ENCODE data around the gene HNRNPL. TPM values are rescaled to one million over a fixed set of nuclear protein-coding genes. Genes with fewer than 3 reads are reported as not detected.
"Not testable (repeated sequence)": the region's sequence is repeated elsewhere in the genome, so short reads cannot be mapped to it uniquely, and the experiment has no call there.

Gene HNRNPL
- total RNA-seq, 6 experiments from 2014 or later: 89.5 to 157 (median 102) TPM

DNA sequence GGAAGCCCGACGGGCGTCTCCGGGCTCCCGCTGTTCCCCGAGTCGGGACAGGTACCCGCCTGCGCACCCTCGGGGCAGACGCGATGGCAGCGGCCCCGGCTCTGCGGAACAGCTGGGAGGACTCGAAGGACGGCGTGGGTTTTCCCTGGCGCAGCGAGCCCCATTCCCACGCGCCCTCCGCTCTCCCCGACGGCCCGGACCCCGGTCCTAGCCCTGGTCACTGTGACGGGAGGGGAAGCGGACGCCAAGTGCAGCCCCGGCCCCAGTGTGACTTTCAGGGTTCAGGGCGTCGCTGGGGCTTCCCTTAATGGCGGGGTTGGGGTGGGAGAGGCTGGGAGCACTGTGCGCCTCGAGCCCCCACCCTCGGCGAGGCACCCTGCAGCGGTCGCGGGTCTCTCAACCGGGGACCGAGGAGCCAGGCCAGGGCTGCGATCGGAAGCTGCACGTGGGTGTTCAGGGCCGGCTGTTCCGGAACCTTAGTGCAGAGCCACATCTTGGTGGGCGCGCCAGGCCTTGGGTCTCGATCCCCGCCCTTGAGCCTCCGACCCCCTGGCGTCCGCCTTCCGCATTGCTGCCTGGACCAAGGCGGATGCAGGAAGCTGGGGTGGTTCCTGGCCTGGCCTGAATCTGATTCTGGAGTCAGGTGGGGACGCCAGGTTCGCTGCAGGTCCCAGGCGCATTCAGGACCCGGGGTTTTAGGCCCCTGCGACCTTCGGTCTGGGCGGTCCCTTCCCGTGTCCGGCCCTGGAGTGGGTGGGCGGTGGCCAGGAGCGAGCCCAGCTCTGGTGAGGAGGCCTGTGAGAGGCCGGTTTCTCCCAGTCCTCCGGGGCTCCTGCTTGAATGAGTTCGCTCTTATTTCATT, 57.3 kb downstream of the HNRNPL start:
- intact Hi-C loops (cut with DNase I): no loop called here
- 44% methylated on average over 3 of the region's 71 CpGs for WGBS (ENCODE audit: insufficient coverage, low coverage, low lambda C conversion rate, missing lambda C conversion rate)
- Histone ChIP-seq H3K9me3 (no peaks in the 10 kb centered on the region), H3K36me3 (no peaks in the 10 kb centered on the region), H3K4me1 (no peaks in the 10 kb centered on the region), H3K4me3 (peak overlapping the region in 2 of 3 donors; percentile 7 to 9), H3K27ac (no peak overlapping the region), H3K27me3 (no peaks in the 10 kb centered on the region)
- DNase-seq (peak in 1 of 3 donors; percentile 60), ATAC-seq (peak; percentile 41 to 57 (median 49))
- TF ChIP-seq CTCF (IDR thresholded peaks at IDR 0.05) (peak in 3 of 4 donors; percentile 7 to 32 (median 24)), POLR2A (IDR thresholded peaks at IDR 0.05) (no peak)

DNA sequence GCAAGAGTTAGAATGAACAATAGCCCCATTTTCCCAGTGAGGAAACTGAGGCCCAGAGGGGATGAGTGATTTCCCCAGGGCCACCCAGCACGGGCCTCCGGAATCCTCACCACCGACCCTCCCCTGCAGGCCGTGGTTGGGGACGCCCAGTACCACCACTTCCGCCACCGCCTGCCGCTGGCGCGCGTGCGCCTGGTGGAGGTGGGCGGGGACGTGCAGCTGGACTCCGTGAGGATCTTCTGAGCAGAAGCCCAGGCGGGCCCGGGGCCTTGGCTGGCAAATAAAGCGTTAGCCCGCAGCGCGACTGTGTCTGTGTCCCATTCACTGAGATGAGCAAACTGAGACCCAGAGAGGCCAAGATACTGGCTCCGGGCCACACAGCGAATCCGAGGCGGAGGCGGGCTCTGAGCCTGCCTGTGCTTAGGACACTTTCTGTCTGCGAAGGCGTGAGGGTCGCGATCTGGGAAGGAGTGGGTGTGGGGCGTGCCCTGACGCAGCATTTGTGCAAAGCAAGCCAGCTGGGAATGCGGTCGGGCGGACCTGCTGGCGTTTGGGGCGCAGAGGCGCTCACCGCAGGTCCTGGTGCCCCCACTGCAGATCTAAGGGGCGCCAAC, 58.2 kb downstream of the HNRNPL start:
- intact Hi-C loops (cut with DNase I); H3K36me3 ChIP-seq; H3K4me1 ChIP-seq; H3K27ac ChIP-seq; H3K4me3 ChIP-seq; DNase-seq; H3K27me3 ChIP-seq; H3K9me3 ChIP-seq: not testable (repeated sequence)
- peak; percentile 82 to 89 (median 88) for ATAC-seq
- WGBS (ENCODE audit: insufficient coverage, low coverage, low lambda C conversion rate, missing lambda C conversion rate): no CpG with 5 or more reads among the region's 40 CpGs

GRCh38 chr19:38790507-38791403, 59.0 kb downstream of the HNRNPL start:
- H3K27ac ChIP-seq; DNase-seq; H3K4me3 ChIP-seq; H3K4me1 ChIP-seq; H3K27me3 ChIP-seq; ATAC-seq; H3K9me3 ChIP-seq; H3K36me3 ChIP-seq; intact Hi-C loops (cut with DNase I): not testable (repeated sequence)
- WGBS (ENCODE audit: insufficient coverage, low coverage, low lambda C conversion rate, missing lambda C conversion rate): 80% methylated on average over 10 of the region's 49 CpGs

GRCh38 chr19:38788478-38789243, 61.1 kb downstream of the HNRNPL start, which contains the start of gene LGALS7B:
TSS of gene LGALS7B (plus strand) at chr19:38789200. CDS start at chr19:38789227, 27 bp downstream.
- H3K27me3 ChIP-seq: no peaks in the 10 kb centered on the region
- no peak within 1 kb of the TSS for H3K27ac ChIP-seq
- ATAC-seq (no peak), DNase-seq (peak in 1 of 3 donors; percentile 33)
- WGBS (ENCODE audit: insufficient coverage, low coverage, low lambda C conversion rate, missing lambda C conversion rate): 78% methylated on average over 6 of the region's 17 CpGs
- intact Hi-C loops (cut with DNase I): no loop called here
- H3K36me3 ChIP-seq: no peaks in the 10 kb centered on the region
- H3K4me1 ChIP-seq: peaks cover 0 to 6% (median 0%) of the 10 kb centered on the region in 4 donors
- TF ChIP-seq CTCF (IDR thresholded peaks at IDR 0.05): no peak
- no peak for TF ChIP-seq POLR2A (IDR thresholded peaks at IDR 0.05)
- H3K9me3 ChIP-seq: no peaks in the 10 kb centered on the region
- H3K4me3 ChIP-seq: no peak within 1 kb of the TSS
